NCI-H1048 (cell line): ENCODE results near the gene UQCRQ.

ENCODE experiments used
- DNase-seq: peaks from one replicate; lab custom pipeline; 2025; lab: John Stamatoyannopoulos, UW

The UQCRQ gene

GRCh38 chr5:132916086-132916485, 49.6 kb downstream of the UQCRQ start:
- DNase-seq, result no peak
